OCI-LY1 (cell line): ENCODE results near the gene TRMT61B.

Experiments used
- CTCF ChIP-seq: fragments of 200-600 bp; sonication (generic), shearing (Covaris generic); IDR thresholded peaks from 2 replicates; pipeline ENCODE4 v1.5.1; 2017; ENCODE audit warnings: mild to moderate bottlenecking, antibody characterized with exemption, low read length, moderate library complexity, mixed read lengths
- EZH2 ChIP-seq: fragments of 200-600 bp; sonication (generic), shearing (Covaris generic); IDR thresholded peaks from 2 replicates; pipeline ENCODE4 v1.8.0; 2017; ENCODE audit warnings: borderline replicate concordance, mixed run types, mild to moderate bottlenecking, antibody characterized with exemption, low read length, moderate library complexity, mixed read lengths

- TF ChIP-seq EZH2 (no peak), CTCF (no peak)
These were observed 67.1 kb downstream of the TRMT61B start for GRCh38 chr2:28802975-28803429.
